ENCODE results near the gene OR6X1. TPM values are rescaled to one million over a fixed set of nuclear protein-coding genes. Genes with fewer than 3 reads are reported as not detected.

The OR6X1 gene
- total and polyA plus RNA-seq, 2 of the 8 experiments (the other 6 are each of a cell fraction or from before 2014, with no cell fraction given) = not detected

GRCh38 chr11:123738374-123738773 lies 15.9 kb downstream of the OR6X1 start (continued):
- TF ChIP-seq CTBP2 (IDR thresholded peaks at IDR 0.05; ENCODE audit: borderline replicate concordance, insufficient read depth, insufficient read length, low read length) (no peak), CEBPB (IDR thresholded peaks at IDR 0.05; ENCODE audit: low read depth, low read length) (no peak), NANOG (IDR thresholded peaks at IDR 0.05; ENCODE audit: insufficient read depth, low read depth, low read length, poor library complexity, severe bottlenecking) (no peak), HDAC6 (IDR thresholded peaks at IDR 0.05; ENCODE audit: low read depth, low read length) (no peak), TAF7 (optimal IDR thresholded peaks at IDR 0.05; ENCODE audit: borderline replicate concordance, low read depth, low read length) (no peak), EP300 (IDR thresholded peaks at IDR 0.05; ENCODE audit: borderline replicate concordance in 1 of 2, low read depth in 2 of 2, low read length in 2 of 2) (no peak), POU5F1 (IDR thresholded peaks at IDR 0.05; ENCODE audit: low read depth, low read length) (no peak), KDM1A (IDR thresholded peaks at IDR 0.05; ENCODE audit: borderline replicate concordance, low read length) (no peak)
